Right hindlimb (tissue), 1 donor: Measurements from ENCODE around the gene ZNF93.
"Not testable (repeated sequence)": the region's sequence is repeated elsewhere in the genome, so short reads cannot be mapped to it uniquely, and the experiment has no call there.

Source experiments
- DNase-seq: peaks from one replicate; pipeline ENCODE4 v3.0.0-alpha.2; 2018

The ZNF93 gene

DNA sequence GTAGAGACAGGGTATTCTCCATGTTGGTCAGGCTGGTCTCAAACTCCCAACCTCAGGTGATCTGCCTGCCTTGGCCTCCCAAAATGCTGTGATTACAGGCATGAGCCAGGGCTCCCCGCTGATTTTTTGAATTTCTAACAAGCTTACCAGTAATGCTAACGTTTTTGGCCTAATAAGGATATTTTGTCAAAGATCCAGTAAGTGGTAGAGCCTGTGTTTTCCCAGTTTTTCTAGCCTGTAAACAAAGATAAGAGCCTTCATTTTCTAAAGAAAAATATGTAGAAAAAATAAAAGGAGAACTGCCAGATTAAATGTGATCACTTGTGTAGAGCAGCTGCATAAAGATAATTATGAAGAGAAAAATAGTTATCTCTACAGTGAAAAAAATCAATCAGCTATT lies 37.7 kb downstream of the ZNF93 start:
- no peak for DNase-seq

GRCh38 chr19:19943848-19944582 lies 43.3 kb downstream of the ZNF93 start:
- DNase-seq: no peak

GRCh38 chr19:19944583-19944880 lies 43.8 kb downstream of the ZNF93 start:
- no peak for DNase-seq

- no peak for DNase-seq
Measured at GRCh38 chr19:19946226-19946625, 45.5 kb downstream of the ZNF93 start.

GRCh38 chr19:19948800-19949199 lies 48.1 kb downstream of the ZNF93 start:
- DNase-seq: no peak

DNA sequence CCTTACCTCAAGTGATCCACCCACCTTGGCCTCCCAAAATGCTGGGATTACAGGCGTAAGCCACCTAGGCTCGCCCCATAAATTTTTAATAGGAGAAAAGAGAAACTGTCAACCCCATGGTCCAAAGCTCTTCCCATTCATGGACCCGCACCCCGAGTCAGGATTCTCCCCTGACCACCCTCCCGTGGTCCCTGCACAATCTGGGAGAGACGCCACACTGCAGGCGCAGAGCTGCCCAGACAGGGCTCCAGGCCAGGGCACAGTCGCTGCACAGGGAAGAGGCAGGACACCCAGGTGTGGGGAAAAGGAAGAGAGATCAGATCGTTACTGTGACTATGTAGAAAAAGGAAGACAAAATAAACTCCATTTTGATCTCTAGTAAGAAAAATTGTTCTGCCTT lies 54.5 kb downstream of the ZNF93 start:
- DNase-seq: no peak

- peak; percentile 32 for DNase-seq
Measured at GRCh38 chr19:19956434-19957075, 55.8 kb downstream of the ZNF93 start.

DNA sequence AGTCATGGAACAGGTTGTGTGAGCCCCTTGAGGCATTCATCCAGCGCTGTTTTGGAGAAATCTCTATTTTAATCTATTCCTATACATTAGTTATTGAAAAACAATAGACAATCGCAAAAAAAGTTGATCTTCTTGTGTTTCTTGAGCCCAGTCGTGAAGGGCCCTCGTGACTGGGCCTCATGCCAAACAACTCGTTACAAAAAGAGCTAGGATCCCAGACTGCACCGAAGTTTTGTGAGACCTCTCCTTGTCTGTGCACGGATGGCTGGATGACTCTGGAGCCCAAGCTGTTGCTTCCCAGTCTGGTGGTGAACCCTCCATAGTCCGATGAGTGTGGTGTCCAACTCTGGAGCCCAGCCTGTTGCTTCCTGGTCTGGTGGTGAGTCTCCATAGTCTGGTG lies 57.0 kb downstream of the ZNF93 start:
- DNase-seq: not testable (repeated sequence)

DNA sequence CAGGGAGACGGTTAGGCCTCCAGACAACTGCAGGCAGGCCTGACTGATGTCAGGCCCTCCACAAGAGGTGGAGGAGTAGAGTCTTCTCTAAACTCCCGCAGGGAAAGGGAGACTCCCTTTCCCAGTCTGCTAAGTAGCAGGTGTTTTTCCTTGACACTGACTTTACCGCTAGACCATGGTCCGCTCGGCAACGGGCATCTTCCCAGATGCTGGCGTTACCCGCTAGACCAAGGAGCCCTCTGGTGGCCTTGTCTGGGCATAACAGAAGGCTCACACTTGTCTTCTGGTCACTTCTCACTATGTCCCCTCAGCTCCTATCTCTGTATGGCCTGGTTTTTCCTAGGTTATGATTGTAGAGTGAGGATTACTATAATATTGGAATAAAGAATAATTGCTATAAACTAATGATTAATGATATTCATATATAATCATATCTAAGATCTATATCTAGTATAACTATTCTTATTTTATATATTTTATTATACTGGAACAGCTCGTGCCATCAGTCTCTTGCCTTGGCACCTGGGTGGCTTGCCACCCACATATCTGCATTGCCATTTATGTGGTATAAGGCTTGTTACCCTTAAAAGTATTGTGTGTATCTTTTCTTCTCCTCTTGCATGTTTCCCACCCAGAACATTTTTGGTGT lies 58.5 kb downstream of the ZNF93 start:
- peak; percentile 79 for DNase-seq

GRCh38 chr19:19964416-19964815 lies 63.7 kb downstream of the ZNF93 start:
- DNase-seq: no peak

DNA sequence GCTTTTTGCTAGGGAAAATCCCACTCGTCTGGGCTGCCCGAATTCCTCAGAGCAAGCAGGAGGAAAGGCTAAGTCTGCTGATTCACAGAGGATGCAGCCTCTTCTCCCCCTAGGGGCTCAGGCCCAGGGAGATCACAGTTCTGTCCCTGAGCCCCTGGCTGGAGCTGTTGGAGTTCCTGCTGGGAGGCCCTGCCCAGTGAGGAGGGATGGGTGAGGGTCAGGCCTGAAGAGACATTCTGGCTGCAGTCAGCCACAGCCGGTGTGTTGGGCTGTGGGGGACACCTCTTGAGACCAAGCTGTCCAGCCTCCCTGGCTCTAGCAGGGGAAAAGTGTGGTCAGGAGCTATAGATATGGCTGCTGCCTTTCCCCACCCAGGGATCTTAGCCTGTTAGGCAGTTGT lies 65.4 kb downstream of the ZNF93 start:
- DNase-seq: not testable (repeated sequence)

DNA sequence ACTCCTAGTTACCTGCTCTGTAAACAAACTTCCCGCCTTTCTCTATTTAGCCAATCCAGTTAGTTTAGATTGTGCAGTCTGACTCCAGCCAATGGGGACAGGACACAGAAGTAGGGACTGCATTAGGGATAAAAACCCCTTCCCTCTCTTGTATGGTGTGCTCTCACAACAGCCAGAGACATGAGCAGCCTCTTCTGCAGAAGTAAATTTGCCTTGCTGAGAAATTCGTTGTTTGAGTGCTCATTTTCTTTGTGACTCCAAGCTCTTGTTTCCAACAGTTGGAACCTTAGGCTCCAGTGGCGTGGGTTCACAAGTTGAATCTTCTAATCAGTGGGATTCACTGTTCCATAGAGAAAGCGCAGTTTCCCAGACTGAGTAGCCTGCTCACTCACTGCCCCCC lies 66.1 kb downstream of the ZNF93 start:
- DNase-seq: no peak
